NCI-H2196 (cell line): ENCODE results near the gene ITK.
"Not testable (repeated sequence)": the region's sequence is repeated elsewhere in the genome, so short reads cannot be mapped to it uniquely, and the experiment has no call there.

Experiments
- DNase-seq: peaks from one replicate; lab custom pipeline; 2025; ENCODE audit not compliant: unreplicated experiment; lab: John Stamatoyannopoulos, UW

Gene ITK

DNA sequence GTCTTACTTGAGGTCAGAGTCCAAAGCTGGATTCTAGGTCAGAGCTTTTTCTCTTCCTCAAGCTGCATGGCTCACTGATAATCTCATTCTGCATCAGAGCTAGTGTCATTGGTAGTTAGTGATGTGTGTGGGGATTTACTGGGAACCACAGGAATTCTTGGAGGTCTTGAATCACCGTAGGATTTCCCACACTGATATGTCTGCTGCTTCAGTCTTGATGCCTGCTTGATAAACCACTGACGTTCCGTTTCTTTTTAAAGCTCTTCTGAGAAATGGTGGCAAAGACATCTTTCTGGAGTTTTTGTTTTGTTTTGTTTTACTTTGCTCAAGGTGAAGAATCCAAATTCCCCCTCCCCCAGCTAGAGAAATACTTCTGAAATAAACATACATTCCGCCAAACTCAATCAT, 13.4 kb upstream of the ITK start:
- DNase-seq = no peak

- no peak for DNase-seq
Measured at GRCh38 chr5:157168286-157168685, 12.4 kb upstream of the ITK start.

GRCh38 chr5:157172403-157172802, 8.2 kb upstream of the ITK start:
- DNase-seq = no peak

DNA sequence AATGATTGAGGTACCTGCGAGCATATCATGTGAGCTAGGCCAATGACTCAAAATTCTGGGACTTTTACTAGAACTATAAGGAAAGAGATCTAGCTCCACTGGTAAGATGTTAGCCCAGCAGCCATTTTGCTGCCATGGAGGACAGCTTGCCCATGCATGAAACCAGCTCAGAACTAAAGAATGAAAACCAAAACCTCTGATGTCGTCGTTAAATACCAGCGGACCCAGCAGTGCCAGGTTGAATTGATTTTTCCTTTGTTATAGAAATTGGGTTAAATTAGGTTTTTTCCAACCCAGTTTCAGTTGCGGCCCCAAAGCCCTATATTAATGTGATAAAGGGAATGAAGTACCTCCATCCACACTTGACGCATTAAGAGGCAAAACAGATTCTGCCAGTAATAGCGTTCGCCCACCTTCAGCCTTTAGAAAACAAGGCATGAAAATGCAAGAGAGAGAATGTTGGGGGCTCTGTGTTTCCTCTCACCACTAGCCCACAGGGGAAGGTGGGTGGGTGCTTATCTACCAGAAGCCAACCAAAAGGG, 5.5 kb upstream of the ITK start:
- no peak for DNase-seq

DNA sequence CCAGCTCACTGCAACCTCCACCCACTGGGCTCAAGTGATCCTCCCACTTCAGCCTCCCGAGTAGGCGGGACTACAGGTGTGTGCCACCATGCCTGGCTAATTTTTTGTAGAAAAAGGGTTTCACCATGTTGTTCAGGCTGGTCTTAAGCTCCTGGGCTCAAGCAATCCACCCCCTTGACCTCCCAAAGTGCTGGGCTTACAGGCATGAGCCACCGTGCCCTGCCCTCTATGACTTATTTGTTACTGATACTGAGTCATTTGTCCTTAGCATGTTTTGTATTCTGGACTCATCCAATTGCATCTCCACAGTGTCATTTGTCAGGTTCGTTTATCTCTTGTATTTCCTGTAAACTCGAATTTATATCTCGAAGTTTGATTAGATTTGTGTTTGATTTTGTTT, 2.7 kb upstream of the ITK start:
- no peak for DNase-seq

DNA sequence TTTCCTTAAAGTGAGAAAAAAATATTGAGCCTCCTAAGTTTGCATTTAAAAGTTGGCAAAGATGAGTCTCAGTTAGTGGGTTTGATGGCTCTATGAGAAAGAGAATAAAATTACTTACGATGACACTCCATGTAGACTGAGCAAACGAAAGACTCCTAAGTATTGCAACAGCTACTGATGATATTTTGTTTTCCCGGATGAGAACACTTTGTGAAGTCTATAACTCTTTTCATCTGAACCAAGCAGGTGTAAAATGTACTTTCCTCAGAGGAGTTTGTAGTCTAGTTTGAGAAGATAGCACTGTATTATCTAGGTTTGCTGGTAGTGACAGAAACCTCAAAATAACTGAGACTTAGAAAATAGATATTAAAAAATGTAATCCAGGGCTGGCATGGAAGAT, 1.7 kb upstream of the ITK start:
- DNase-seq = no peak

GRCh38 chr5:157182143-157182757, 1.6 kb downstream of the ITK start:
- DNase-seq = no peak

GRCh38 chr5:157184117-157184670, 3.6 kb downstream of the ITK start:
- DNase-seq = no peak

- DNase-seq = not testable (repeated sequence)
Measured at GRCh38 chr5:157185122-157185521, 4.5 kb downstream of the ITK start.

DNA sequence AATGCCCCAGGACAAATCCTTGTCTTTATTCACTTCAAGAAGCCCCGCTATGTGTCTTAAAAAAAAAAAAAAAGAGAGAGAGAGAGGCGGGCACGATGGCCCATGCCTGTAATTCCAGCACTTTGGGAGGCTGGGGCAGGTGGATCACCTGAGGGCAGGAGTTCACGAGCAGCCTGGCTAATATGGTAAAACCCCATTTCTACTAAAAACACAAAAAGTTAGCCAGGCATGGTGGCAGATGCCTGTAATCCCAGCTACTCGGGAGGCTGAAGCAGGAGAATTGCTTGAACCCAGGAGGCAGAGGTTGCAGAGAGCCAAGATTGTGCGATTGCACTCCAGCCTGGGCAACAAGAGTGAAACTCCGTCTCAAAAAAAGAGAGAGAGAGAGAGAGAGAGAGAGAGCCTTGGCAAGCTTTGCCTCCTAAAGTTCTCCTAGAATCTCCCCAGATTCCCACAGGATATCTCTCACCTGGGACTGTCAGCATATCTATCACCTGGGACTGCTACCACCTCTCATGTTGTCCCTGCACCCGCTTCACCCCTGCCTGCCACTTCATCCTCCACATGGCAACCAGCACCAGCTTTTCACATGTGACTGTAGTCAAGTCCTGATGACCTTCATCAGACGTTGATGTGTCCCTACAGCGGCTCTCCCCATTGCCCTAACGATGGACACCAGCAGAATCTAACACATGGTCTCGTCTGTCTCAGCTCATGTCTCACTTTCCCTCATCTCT, 5.8 kb downstream of the ITK start:
- no peak for DNase-seq

DNA sequence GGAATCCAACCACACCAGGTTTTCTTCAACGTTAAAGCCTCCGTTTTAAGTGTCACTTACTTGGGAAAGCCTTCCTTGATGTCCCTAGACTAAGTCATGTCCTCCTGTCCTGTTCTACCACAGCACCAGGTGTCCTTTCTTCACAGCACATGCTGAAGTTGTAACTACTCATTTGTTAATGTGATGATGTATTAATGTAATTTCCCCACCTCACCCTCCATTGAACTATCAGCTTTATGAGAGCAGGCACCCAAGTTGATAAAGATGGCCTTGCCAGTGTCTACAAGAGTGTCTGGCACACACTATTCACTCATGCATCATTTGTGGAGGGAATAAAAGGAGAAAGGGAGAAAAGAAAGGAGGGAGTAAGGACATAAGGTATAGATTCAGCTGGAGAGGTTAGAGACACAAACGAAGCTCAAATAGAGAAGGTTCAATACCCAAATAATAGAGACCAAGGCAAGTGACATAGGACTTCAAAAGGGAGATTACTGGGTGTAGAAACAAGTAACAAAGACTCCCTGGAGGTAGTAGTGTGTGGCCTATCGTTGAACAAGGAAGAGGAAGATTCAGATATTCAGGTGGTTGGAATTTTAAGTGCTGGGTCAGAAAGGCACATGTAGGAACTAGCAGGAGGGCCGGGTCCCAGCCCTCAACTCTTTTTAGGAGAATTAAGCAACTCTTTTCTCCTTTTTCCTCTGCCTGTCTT, 6.6 kb downstream of the ITK start:
- DNase-seq = no peak

DNA sequence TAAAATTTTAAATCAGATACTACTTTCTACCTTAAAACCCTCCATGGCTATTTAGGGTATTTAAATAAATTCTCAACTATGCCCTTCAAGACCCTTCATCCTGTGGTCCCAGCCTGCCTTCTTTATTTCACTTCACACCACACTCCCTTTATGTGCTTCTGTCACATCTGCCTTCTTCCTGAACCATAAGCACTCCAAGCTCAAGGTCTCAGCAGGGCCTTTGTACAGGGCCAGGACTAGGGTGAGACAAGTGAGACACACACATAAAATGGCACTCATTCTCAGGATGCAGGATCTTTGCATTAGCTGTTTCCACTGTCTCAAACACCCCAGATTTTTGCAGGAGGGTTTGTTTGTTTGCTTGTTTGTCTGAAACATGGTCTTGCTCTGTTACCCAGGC, 7.6 kb downstream of the ITK start:
- DNase-seq = no peak

- no peak for DNase-seq
Measured at GRCh38 chr5:157189223-157189622, 8.6 kb downstream of the ITK start.

- DNase-seq = no peak
Measured at GRCh38 chr5:157193699-157194424, 13.2 kb downstream of the ITK start.

- no peak for DNase-seq
Measured at GRCh38 chr5:157196045-157196444, 15.4 kb downstream of the ITK start.

GRCh38 chr5:157197086-157197485, 16.4 kb downstream of the ITK start:
- no peak for DNase-seq

- no peak for DNase-seq
Measured at GRCh38 chr5:157198277-157198986, 17.8 kb downstream of the ITK start.

GRCh38 chr5:157201857-157202256, 21.2 kb downstream of the ITK start:
- DNase-seq = no peak

GRCh38 chr5:157203417-157203816, 22.8 kb downstream of the ITK start:
- no peak for DNase-seq

GRCh38 chr5:157204765-157205164, 24.1 kb downstream of the ITK start:
- no peak for DNase-seq
